ENCODE data around the gene SLC2A4. TPM values are rescaled to one million over a fixed set of nuclear protein-coding genes. Genes with fewer than 3 reads are reported as not detected.

Gene SLC2A4
- polyA plus RNA-seq, 3 donors: not detected

DNA sequence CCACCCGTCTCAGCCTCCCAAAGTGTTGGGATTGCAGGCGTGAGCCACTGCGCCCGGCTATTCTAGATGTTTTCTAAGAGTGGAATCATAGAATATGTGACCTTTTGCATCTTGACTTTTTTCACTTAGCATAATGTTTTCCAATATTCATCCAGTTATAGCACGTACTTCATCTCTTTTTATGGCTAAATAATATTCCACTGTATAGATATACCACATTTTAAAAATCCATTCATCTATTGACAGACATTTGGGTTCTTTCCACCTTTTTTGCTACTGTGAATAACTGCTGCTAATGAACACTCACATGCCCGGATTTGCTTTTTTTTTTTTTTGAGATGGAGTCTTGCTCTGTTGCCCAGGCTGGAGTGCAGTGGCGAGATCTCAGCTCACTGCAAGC, 22.7 kb downstream of the SLC2A4 start:
- no peak for DNase-seq
- Histone ChIP-seq H3K9me3 (replicated peaks in 1 of 2; ENCODE audit: control insufficient read depth in 1 of 2, insufficient read depth in 1 of 2, low read length in 2 of 2) (no peaks in the 10 kb centered on the region), H4K20me1 (ENCODE audit: insufficient read depth, low read length) (peaks cover 14% of the 10 kb centered on the region), H3K27ac (ENCODE audit: low read depth in 1 of 2, low read length in 2 of 2) (no peak overlapping the region), H3K4me2 (replicated peaks; ENCODE audit: extremely low read depth, low read length, poor library complexity, severe bottlenecking) (no peak overlapping the region), H3K36me3 (replicated peaks in 1 of 2; ENCODE audit: control insufficient read depth in 1 of 2, insufficient read depth in 2 of 2, low read length in 2 of 2) (no peaks in the 10 kb centered on the region), H3K9ac (ENCODE audit: insufficient read depth, low read length, poor library complexity, severe bottlenecking) (no peak overlapping the region), H3K4me3 (replicated peaks in 1 of 3; ENCODE audit: low read depth in 2 of 3, low read length in 3 of 3) (no peak overlapping the region), H3K4me1 (ENCODE audit: control insufficient read depth in 1 of 2, insufficient read depth in 2 of 2, low read length in 2 of 2) (peaks cover 11 to 16% of the 10 kb centered on the region in 2 donors), H2AFZ (ENCODE audit: insufficient read depth, low read depth, low read length, poor library complexity, severe bottlenecking) (no peak overlapping the region), H3K27me3 (ENCODE audit: control insufficient read depth in 2 of 2, insufficient read depth in 2 of 2, low read length in 2 of 2) (no peaks in the 10 kb centered on the region), H3K79me2 (ENCODE audit: insufficient read depth, low read length) (peaks cover 18% of the 10 kb centered on the region)
- Mint-ChIP-seq H3K27me3 (ENCODE audit: low read depth in 3 of 3) (peaks cover 0 to 16% (median 8%) of the 10 kb centered on the region in 3 donors), H3K4me3 (no peak overlapping the region), H3K4me1 (peaks cover 7% of the 10 kb centered on the region), H3K9me3 (peaks cover 0 to 3% (median 0%) of the 10 kb centered on the region in 7 donors), H3K27ac (no peak overlapping the region), H3K36me3 (peaks cover 1% of the 10 kb centered on the region in 2 donors)
- WGBS (ENCODE audit: insufficient coverage): 100% methylated on average over 1 of the region's 7 CpGs
- intact Hi-C loops (cut with micrococcal nuclease): loop anchor here in 1 of 2 donors (10.0 kb wide), 1 partner anchor 381 kb away; the partner anchor contains the start of genes TP53 and WRAP53
- TF ChIP-seq, protein P1, sequence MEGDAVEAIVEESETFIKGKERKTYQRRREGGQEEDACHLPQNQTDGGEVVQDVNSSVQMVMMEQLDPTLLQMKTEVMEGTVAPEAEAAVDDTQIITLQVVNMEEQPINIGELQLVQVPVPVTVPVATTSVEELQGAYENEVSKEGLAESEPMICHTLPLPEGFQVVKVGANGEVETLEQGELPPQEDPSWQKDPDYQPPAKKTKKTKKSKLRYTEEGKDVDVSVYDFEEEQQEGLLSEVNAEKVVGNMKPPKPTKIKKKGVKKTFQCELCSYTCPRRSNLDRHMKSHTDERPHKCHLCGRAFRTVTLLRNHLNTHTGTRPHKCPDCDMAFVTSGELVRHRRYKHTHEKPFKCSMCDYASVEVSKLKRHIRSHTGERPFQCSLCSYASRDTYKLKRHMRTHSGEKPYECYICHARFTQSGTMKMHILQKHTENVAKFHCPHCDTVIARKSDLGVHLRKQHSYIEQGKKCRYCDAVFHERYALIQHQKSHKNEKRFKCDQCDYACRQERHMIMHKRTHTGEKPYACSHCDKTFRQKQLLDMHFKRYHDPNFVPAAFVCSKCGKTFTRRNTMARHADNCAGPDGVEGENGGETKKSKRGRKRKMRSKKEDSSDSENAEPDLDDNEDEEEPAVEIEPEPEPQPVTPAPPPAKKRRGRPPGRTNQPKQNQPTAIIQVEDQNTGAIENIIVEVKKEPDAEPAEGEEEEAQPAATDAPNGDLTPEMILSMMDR (IDR thresholded peaks at IDR 0.05): no peak

- H3K4me1 ChIP-seq (ENCODE audit: control insufficient read depth in 1 of 2, insufficient read depth in 2 of 2, low read length in 2 of 2): peaks cover 24 to 26% of the 10 kb centered on the region in 2 donors
These were observed 25.6 kb downstream of the SLC2A4 start, which contains the start of gene EIF5A for GRCh38 chr17:7306911-7307685. TSS of gene EIF5A (plus strand) at chr17:7307628. CDS start at chr17:7309636, 2,008 bp downstream.

More at GRCh38 chr17:7306911-7307685, 25.6 kb downstream of the SLC2A4 start, which contains the start of gene EIF5A:
- H3K4me1 Mint-ChIP-seq: peaks cover 21% of the 10 kb centered on the region
- peak within 1 kb of the TSS; percentile 93 for H3K9ac ChIP-seq (ENCODE audit: insufficient read depth, low read length, poor library complexity, severe bottlenecking)
- H3K9me3 Mint-ChIP-seq: peaks cover 0 to 3% (median 0%) of the 10 kb centered on the region in 7 donors
- peak; percentile 100 for DNase-seq
- under 1% methylated on average over 61 of the region's 64 CpGs for WGBS (ENCODE audit: insufficient coverage)
- no peaks in the 10 kb centered on the region for H3K9me3 ChIP-seq (replicated peaks in 1 of 2; ENCODE audit: control insufficient read depth in 1 of 2, insufficient read depth in 1 of 2, low read length in 2 of 2)
- TF ChIP-seq, protein P1 (IDR thresholded peaks at IDR 0.05): no peak
- peaks cover 0 to 5% (median 4%) of the 10 kb centered on the region in 3 donors for H3K27me3 Mint-ChIP-seq (ENCODE audit: low read depth in 3 of 3)
- peak within 1 kb of the TSS; percentile 96 to 100 (median 99) for H3K27ac Mint-ChIP-seq
- H2AFZ ChIP-seq (ENCODE audit: insufficient read depth, low read depth, low read length, poor library complexity, severe bottlenecking): peak within 1 kb of the TSS; percentile 82
- H3K4me2 ChIP-seq (replicated peaks; ENCODE audit: extremely low read depth, low read length, poor library complexity, severe bottlenecking): peak within 1 kb of the TSS; percentile 87
- H4K20me1 ChIP-seq (ENCODE audit: insufficient read depth, low read length): peaks cover 41% of the 10 kb centered on the region
- no peaks in the 10 kb centered on the region for H3K27me3 ChIP-seq (ENCODE audit: control insufficient read depth in 2 of 2, insufficient read depth in 2 of 2, low read length in 2 of 2)
- H3K27ac ChIP-seq (ENCODE audit: low read depth in 1 of 2, low read length in 2 of 2): peak within 1 kb of the TSS; percentile 95 to 96
- peaks cover 28 to 31% of the 10 kb centered on the region in 2 donors for H3K36me3 Mint-ChIP-seq
- peaks cover 44% of the 10 kb centered on the region for H3K79me2 ChIP-seq (ENCODE audit: insufficient read depth, low read length)
- peak within 1 kb of the TSS; percentile 85 to 93 for H3K4me3 Mint-ChIP-seq
- intact Hi-C loops (cut with micrococcal nuclease): loop anchor here (2.0 to 10.0 kb wide), 5 partner anchors 54 to 378 kb away; partner anchors contain the start of genes ELP5 (in 2 of the 2), PHF23 (in 2 of the 2), CTDNEP1 (in 1 of the 2) and MPDU1 (in 1 of the 2)
- H3K4me3 ChIP-seq (replicated peaks in 1 of 3; ENCODE audit: low read depth in 2 of 3, low read length in 3 of 3): peak within 1 kb of the TSS; percentile 66 to 97 (median 72)
- H3K36me3 ChIP-seq (replicated peaks in 1 of 2; ENCODE audit: control insufficient read depth in 1 of 2, insufficient read depth in 2 of 2, low read length in 2 of 2): peaks cover 27% of the 10 kb centered on the region in 2 donors
